HG03460 (cell line): ENCODE data around the gene MLX.
A peak's percentile ranks its signal among the peaks of the same experiment; 100 is the strongest.

ENCODE experiments used
- ATAC-seq: cut with Tn5 transposase; IDR thresholded peaks from one replicate; pipeline ENCODE4 v1.9.1; 2021; ENCODE audit not compliant: unreplicated experiment

MLX gene, protein sequence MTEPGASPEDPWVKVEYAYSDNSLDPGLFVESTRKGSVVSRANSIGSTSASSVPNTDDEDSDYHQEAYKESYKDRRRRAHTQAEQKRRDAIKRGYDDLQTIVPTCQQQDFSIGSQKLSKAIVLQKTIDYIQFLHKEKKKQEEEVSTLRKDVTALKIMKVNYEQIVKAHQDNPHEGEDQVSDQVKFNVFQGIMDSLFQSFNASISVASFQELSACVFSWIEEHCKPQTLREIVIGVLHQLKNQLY

DNA sequence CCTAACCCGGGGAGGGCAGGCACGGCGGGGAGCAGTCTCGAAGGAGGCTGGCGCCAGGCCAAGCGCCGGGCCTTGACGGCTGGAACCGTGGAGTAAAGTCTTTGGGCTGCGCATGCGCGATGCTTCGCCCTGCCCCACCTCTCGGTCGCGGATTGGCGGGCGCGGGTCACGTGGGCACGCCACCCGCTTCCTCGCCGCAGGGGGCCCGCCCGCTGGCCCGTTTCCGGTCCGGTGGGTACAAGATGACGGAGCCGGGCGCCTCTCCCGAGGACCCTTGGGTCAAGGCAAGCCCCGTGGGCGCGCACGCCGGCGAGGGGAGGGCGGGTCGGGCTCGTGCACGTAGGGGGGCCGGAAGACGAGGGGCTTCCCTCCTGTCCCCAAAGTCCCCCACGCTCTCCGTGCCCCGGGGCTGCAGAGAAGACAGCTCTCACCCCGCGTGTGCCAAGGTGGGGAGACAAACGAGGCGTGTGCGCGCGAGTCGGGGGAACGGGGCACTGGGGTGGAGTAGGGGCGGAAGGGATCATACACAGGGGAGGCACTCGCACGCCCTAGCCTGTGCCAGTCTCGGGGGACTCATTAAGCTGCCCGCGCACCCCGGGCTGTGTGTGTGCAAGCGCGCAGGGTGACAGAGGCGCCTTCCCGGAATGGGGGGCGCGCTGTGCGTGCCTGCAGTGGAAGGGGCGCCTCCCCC is at the start of gene MLX:
Gene MLX, plus strand, starts transcription at position 218 of the 691 bp plus-strand sequence. Its CDS starts 25 bp downstream, at position 243.
- peak; percentile 49 for ATAC-seq

DNA sequence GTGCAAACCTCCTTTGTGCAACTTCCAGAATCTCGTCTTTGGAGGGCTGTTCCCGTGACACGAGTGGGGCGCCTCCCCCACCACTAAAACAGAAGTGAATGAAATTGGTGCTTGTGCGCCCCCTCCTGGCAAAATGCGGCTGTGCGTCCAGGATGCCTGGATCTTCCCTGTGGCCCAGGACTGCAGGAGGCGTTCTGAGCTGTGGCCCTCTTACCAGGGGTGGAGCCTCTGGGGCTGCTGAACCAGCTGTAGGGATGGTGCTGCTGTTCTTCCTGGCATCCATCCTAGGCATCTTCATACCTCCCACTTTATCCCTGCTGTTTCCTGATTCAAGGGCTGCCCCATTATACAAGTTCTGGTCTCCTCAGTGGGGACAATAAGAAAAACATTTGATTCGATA is 49.4 kb upstream of the MLX start:
- ATAC-seq: no peak

DNA sequence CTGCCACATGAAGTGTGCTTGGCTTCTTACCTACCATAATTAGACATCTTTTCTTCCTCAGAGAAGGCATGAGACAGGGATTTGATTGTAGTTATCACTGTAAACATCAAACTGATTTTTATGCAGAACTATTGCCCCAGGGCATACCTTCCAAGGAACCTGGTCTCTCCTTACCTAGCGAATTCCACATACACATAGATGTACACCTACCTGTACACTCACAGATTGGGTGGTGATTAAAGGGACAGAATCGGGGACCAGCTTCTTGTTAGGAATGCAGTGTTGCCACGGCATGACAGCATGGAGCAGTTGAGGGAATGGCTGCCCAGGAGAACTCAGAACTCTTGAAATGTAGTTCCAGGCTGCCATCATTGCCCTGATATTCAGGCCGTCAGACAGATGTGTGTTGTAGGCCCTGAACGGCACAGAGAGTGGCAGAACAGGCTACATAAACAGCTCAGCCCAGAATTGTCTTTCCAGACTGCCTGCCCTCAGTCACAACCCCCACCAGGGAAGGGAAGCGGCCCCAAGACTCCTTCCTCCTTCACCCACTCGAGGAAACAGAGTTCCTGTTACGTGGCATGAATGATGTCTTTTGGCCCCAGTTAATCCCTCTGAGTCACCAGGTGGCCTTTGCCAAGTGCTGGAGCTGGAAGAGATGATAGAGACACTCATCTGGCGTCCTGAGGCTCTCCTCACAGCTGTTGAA is 48.7 kb upstream of the MLX start:
- no peak for ATAC-seq

DNA sequence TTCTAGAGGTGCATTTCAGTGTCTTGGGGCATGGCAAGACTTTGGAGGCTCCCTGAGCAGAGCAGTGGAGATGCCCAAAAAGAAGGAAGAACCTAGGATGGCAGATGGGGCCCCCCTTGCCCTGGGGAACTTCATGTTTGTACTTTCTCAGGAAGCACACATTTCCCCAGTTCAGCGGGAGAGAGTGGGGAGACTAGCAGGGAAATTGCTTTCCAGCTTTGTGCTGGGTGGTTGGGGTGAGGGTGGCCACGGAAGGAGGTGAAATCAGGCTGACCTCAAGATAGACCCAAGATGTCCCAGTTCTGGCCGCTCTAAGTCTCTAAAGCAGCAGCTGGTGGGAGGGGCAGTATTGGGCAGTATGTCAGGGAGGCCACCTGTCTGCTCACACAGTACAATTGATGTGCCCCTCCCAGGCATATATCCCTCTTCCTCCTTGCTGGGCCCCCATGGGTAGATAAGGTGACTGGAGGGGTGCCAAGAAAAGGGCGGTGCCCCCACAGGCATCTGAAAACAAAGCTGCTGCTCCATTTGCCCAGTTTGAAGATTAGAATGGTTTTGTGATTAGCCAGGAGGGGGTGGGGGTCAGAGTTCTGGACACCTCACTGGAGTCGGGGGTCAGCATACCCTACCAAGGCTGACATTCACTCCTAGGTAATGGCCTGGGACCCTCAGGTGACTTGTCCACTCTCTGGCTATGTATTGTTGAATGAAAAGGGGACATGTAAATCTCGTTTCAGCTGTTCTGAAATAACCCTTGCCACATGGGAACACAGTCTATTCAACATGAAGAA is 48.0 kb upstream of the MLX start:
- ATAC-seq: no peak

GRCh38 chr17:42519546-42520491 is 47.1 kb upstream of the MLX start:
- no peak for ATAC-seq

- no peak for ATAC-seq
Measured at GRCh38 chr17:42520540-42520951, 46.4 kb upstream of the MLX start.

DNA sequence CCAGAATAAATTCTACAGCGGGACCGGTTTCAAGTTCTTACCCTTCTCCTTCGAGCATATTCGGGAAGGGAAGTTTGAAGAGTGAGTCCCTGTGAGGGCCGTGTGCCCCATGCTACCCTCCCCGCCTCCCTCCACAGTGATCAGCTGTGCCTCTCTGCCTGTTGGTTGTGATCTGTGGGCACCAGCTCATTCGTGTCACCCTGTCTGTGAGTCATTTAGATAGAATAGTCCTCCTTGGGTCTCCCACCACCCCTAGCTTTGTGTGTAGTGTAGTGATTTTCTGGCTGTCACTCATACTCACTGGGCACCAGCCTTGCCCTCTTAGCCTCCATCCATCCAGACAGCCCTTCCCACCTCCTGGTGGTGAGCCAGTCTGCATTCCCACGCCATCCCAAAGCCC is 45.9 kb upstream of the MLX start:
- no peak for ATAC-seq

DNA sequence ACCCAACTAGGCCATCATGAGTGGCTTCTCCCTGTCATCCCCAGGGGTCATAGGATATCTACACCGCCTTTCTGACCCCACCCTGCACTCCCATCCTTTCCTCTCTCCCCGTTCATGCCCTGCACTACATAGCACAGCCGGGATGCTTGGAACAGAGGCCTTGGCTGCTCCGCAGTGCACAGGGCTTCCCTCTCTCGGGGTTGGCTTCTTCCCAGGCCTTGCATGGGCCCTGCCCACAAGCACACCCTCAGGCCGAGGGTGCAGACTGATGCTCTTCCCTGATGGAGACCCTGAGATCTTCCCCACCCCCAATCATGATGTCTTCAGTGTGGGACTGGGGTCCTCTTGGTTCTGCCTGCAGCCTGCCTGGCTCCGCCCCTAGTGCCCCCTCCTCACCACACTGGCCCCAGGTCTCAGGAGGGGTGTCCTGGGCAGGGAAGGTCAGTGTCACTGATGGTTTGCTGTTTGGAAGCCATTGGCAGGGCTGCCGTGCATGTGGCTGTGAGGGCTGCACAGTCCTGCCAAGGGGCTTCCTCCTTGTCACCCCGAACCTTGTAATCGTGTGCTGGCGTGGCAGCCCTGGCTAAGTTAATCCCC is 45.1 kb upstream of the MLX start:
- ATAC-seq: no peak

- no peak for ATAC-seq
Measured at GRCh38 chr17:42522263-42522790, 44.6 kb upstream of the MLX start.

- no peak for ATAC-seq
Measured at GRCh38 chr17:42522798-42523278, 44.1 kb upstream of the MLX start.

- ATAC-seq: no peak
Measured at GRCh38 chr17:42525221-42525620, 41.7 kb upstream of the MLX start.

- ATAC-seq: no peak
Measured at GRCh38 chr17:42526031-42526444, 40.9 kb upstream of the MLX start.

DNA sequence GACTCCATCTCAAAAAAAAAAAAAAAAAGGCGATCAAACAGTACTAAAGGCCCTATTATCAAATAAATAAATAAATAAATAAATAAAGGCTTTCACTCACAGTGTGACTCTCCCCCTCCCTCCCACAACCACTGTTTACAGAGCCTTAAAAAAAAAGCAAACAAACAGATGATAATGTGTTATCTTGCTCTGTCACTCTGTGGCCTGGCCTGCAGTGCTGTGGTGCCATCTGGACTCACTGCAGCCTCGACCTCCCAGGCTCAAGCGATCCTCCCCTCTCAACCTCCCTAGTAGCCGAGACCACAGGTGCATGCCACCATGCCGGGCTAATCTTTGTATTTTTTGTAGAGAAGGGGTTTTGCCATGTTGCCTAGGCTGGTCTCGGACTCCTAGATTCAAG is 39.0 kb upstream of the MLX start:
- ATAC-seq: no peak

- ATAC-seq: no peak
Measured at GRCh38 chr17:42529061-42529460, 37.8 kb upstream of the MLX start.

GRCh38 chr17:42530952-42531454 is 35.9 kb upstream of the MLX start:
- ATAC-seq: no peak

GRCh38 chr17:42531455-42532354 is 35.2 kb upstream of the MLX start:
- ATAC-seq: no peak

GRCh38 chr17:42535155-42536047 is 31.5 kb upstream of the MLX start:
- ATAC-seq: no peak
